Measurements from ENCODE around the gene PSMD3. TPM values are rescaled to one million over a fixed set of nuclear protein-coding genes. Genes with fewer than 3 reads are reported as not detected.
A peak's percentile ranks its signal among the peaks of the same experiment; 100 is the strongest.
"Not testable (repeated sequence)": the region's sequence is repeated elsewhere in the genome, so short reads cannot be mapped to it uniquely, and the experiment has no call there.

PSMD3 gene
- total RNA-seq, 1 experiment from 2014 or later, result 179 TPM

DNA sequence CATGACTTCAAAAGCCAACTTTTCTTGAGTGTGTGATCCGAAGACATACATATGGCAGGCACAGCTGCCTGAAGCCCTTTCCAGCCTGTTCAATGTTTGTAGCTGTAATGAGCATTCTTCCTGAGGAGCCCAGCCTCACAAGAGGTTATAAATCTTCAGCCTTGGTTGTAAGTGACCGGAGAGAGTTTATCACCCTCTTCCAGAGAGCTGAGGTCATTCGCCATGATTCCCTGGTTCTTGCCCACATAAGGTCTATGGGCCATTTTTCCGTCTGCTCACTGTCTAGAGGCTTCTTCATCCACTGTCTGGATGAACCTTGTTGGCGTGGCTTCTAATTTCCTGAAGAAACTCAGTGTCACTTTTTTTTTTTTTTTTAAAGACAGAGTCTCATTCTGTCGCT, 24.9 kb downstream of the PSMD3 start:
- Mint-ChIP-seq H3K9me3 (ENCODE audit: unreplicated experiment) (no peaks in the 10 kb centered on the region), H3K4me1 (ENCODE audit: low read depth, unreplicated experiment) (no peaks in the 10 kb centered on the region), H3K27ac (ENCODE audit: unreplicated experiment) (no peak overlapping the region), H3K4me3 (ENCODE audit: unreplicated experiment) (no peak overlapping the region), H3K27me3 (ENCODE audit: insufficient read depth, unreplicated experiment) (peaks cover 2% of the 10 kb centered on the region), H3K36me3 (ENCODE audit: insufficient read depth, unreplicated experiment) (no peaks in the 10 kb centered on the region)
- Histone ChIP-seq H3K4me3 (ENCODE audit: low read depth, low read length) (no peak overlapping the region), H3K9me3 (0 out of 2 replicates have a peak, but pooled peaks cover 2% of the 10 kb centered on the region), H3K27me3 (replicated peaks; ENCODE audit: control insufficient read depth, insufficient read depth, low read length) (no peaks in the 10 kb centered on the region), H3K4me1 (no peaks in the 10 kb centered on the region), H3K36me3 (ENCODE audit: control insufficient read depth, insufficient read depth, low read length) (no peaks in the 10 kb centered on the region)
- DNase-seq, result no peak
- ChIA-PET CTCF (interaction anchor here (0.7 kb wide), 1 partner anchor 8 kb away, joined by 4 read pairs; no protein-coding TSS in a partner anchor), POLR2A (no interaction called here)
- TF ChIP-seq, protein P1, sequence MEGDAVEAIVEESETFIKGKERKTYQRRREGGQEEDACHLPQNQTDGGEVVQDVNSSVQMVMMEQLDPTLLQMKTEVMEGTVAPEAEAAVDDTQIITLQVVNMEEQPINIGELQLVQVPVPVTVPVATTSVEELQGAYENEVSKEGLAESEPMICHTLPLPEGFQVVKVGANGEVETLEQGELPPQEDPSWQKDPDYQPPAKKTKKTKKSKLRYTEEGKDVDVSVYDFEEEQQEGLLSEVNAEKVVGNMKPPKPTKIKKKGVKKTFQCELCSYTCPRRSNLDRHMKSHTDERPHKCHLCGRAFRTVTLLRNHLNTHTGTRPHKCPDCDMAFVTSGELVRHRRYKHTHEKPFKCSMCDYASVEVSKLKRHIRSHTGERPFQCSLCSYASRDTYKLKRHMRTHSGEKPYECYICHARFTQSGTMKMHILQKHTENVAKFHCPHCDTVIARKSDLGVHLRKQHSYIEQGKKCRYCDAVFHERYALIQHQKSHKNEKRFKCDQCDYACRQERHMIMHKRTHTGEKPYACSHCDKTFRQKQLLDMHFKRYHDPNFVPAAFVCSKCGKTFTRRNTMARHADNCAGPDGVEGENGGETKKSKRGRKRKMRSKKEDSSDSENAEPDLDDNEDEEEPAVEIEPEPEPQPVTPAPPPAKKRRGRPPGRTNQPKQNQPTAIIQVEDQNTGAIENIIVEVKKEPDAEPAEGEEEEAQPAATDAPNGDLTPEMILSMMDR (IDR thresholded peaks at IDR 0.05; ENCODE audit: insufficient read depth in 1 of 2, low read depth in 1 of 2, low read length in 1 of 2, severe bottlenecking in 1 of 2, unreplicated experiment in 1 of 2), result no peak
- intact Hi-C loops (cut with micrococcal nuclease; ENCODE audit: unreplicated experiment), result no loop called here
- BruUV-seq (replicated peaks), result no TSS peak

DNA sequence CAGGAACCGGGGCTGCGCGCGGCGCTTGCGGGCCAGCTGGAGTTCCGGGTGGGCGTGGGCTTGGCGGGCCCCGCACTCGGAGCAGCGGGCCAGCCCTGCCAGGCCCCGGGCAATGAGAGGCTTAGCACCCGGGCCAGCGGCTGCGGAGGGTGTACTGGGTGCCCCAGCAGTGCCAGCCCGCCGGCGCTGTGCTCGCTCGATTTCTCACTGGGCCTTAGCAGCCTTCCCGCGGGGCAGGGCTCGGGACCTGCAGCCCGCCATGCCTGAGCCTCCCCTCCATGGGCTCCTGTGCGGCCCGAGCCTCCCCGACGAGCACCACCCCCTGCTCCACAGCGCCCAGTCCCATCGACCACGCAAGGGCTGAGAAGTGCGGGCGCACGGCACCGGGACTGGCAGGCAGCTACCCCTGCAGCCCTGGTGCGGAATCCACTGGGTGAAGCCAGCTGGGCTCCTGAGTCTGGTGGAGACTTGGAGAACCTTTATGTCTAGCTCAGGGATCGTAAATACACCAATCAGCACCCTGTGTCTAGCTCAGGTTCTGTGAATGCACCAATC, 30.4 kb downstream of the PSMD3 start:
- H3K4me3 ChIP-seq (ENCODE audit: low read depth, low read length); H3K36me3 Mint-ChIP-seq (ENCODE audit: insufficient read depth, unreplicated experiment); H3K4me1 Mint-ChIP-seq (ENCODE audit: low read depth, unreplicated experiment); H3K27me3 Mint-ChIP-seq (ENCODE audit: insufficient read depth, unreplicated experiment); H3K27me3 ChIP-seq (replicated peaks; ENCODE audit: control insufficient read depth, insufficient read depth, low read length); POLR2A ChIA-PET; H3K9me3 Mint-ChIP-seq (ENCODE audit: unreplicated experiment); H3K36me3 ChIP-seq (ENCODE audit: control insufficient read depth, insufficient read depth, low read length); H3K4me3 Mint-ChIP-seq (ENCODE audit: unreplicated experiment); BruUV-seq (replicated peaks); DNase-seq; H3K9me3 ChIP-seq: not testable (repeated sequence)
- CTCF ChIA-PET, result interaction anchor here (1.4 kb wide), 1 partner anchor 65 kb away, joined by 8 read pairs; no protein-coding TSS in a partner anchor
- intact Hi-C loops (cut with micrococcal nuclease; ENCODE audit: unreplicated experiment), result loop anchor here (5.0 kb wide), 1 partner anchor 66 kb away; no protein-coding TSS in a partner anchor
- peak overlapping the region; percentile 25 for H3K27ac Mint-ChIP-seq (ENCODE audit: unreplicated experiment)
- peaks cover 19% of the 10 kb centered on the region for H3K4me1 ChIP-seq

DNA sequence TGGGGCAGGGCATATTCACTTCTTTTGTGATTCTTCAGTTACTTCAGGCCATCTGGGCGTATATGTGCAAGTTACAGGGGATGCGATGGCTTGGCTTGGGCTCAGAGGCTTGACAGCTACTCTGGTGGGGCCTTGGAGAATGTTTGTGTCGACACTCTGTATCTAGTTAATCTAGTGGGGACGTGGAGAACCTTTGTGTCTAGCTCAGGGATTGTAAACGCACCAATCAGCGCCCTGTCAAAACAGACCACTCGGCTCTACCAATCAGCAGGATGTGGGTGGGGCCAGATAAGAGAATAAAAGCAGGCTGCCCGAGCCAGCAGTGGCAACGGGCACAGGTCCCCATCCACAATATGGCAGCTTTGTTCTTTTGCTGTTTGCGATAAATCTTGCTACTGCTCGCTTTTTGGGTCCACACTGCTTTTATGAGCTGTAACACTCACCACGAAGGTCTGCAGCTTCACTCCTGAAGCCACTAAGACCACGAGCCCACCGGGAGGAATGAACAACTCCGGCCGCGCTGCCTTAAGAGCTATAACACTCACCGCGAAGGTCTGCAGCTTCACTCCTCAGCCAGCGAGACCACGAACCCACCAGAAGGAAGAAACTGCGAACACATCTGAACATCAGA, 31.5 kb downstream of the PSMD3 start:
- H3K27me3 ChIP-seq (replicated peaks; ENCODE audit: control insufficient read depth, insufficient read depth, low read length); H3K4me3 Mint-ChIP-seq (ENCODE audit: unreplicated experiment); H3K36me3 Mint-ChIP-seq (ENCODE audit: insufficient read depth, unreplicated experiment); H3K9me3 Mint-ChIP-seq (ENCODE audit: unreplicated experiment); H3K4me1 Mint-ChIP-seq (ENCODE audit: low read depth, unreplicated experiment); H3K36me3 ChIP-seq (ENCODE audit: control insufficient read depth, insufficient read depth, low read length); H3K27me3 Mint-ChIP-seq (ENCODE audit: insufficient read depth, unreplicated experiment); H3K9me3 ChIP-seq; BruUV-seq (replicated peaks); POLR2A ChIA-PET; DNase-seq; H3K4me3 ChIP-seq (ENCODE audit: low read depth, low read length): not testable (repeated sequence)
- H3K4me1 ChIP-seq, result peaks cover 19% of the 10 kb centered on the region
- intact Hi-C loops (cut with micrococcal nuclease; ENCODE audit: unreplicated experiment), result loop anchor here (5.0 kb wide), 1 partner anchor 65 kb away; no protein-coding TSS in a partner anchor
- H3K27ac Mint-ChIP-seq (ENCODE audit: unreplicated experiment), result peak overlapping the region; percentile 25
- CTCF ChIA-PET, result interaction anchor here (0.7 to 2.0 kb wide), 2 partner anchors 101 to 268 kb away, joined by 3 to 13 read pairs; no protein-coding TSS in a partner anchor

DNA sequence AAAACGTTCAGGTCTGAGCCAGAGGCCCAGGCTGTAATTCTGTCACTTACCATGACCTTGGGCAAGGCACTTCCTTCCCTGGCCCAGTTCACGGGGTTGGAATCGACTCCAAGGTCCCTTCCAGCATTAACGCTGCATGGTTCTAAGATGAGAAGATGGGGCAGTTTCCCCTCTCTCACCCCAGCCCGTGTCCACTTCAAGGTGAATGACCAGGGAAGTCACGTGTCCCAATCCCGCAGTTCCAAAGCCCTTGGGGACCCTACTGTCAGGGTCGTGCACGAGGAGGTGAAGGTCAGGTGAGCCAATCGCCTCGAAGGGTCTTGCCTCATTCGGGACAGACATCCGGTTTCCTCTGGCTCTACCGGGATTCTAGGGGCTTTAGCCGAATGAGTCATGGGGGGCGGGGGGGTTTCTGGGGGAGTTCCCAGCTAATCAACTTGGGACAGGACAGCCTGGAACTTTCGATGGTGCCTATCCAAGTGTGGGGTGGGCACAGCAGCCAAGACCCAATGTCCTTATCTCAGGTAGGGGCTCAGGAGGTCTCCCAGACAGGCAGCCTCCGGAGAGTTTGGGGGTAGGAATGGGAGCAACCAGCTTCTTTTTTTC, 33.9 kb downstream of the PSMD3 start:
- no peak overlapping the region for H3K4me3 Mint-ChIP-seq (ENCODE audit: unreplicated experiment)
- H3K9me3 Mint-ChIP-seq (ENCODE audit: unreplicated experiment), result no peaks in the 10 kb centered on the region

More for the DNA sequence above, 33.9 kb downstream of the PSMD3 start:
- ChIA-PET CTCF (interaction anchor here (1.3 to 1.9 kb wide), 5 partner anchors 14 to 99 kb away, joined by 3 to 9 read pairs (median 4); no protein-coding TSS in a partner anchor), POLR2A (no interaction called here)
- TF ChIP-seq, protein P1 (IDR thresholded peaks at IDR 0.05; ENCODE audit: insufficient read depth in 1 of 2, low read depth in 1 of 2, low read length in 1 of 2, severe bottlenecking in 1 of 2, unreplicated experiment in 1 of 2), result no peak
- DNase-seq, result no peak
- H3K4me3 ChIP-seq (ENCODE audit: low read depth, low read length), result no peak overlapping the region
- BruUV-seq (replicated peaks), result no TSS peak
- Mint-ChIP-seq H3K27ac (ENCODE audit: unreplicated experiment) (peak overlapping the region; percentile 58), H3K4me1 (ENCODE audit: low read depth, unreplicated experiment) (no peaks in the 10 kb centered on the region), H3K36me3 (ENCODE audit: insufficient read depth, unreplicated experiment) (peaks cover 7% of the 10 kb centered on the region), H3K27me3 (ENCODE audit: insufficient read depth, unreplicated experiment) (no peaks in the 10 kb centered on the region)
- no peaks in the 10 kb centered on the region; the same call in 1 of the 2 replicates for H3K36me3 ChIP-seq (ENCODE audit: control insufficient read depth, insufficient read depth, low read length)
- H3K27me3 ChIP-seq (replicated peaks; ENCODE audit: control insufficient read depth, insufficient read depth, low read length), result no peaks in the 10 kb centered on the region
- intact Hi-C loops (cut with micrococcal nuclease; ENCODE audit: unreplicated experiment), result loop anchor here (5.0 kb wide), 1 partner anchor 63 kb away; no protein-coding TSS in a partner anchor
- no peaks in the 10 kb centered on the region for H3K9me3 ChIP-seq
- H3K4me1 ChIP-seq, result peaks cover 19% of the 10 kb centered on the region
